Activated T-cell treated with anti-CD3 and anti-CD28 coated beads, Interleukin-2, amount 50 U/mL, for 48 hours (primary cell): ENCODE results near the gene PITPNC1.
"Not testable (repeated sequence)": the region's sequence is repeated elsewhere in the genome, so short reads cannot be mapped to it uniquely, and the experiment has no call there.

Experiments used
- DNase-seq, 2 experiments: peaks; one replicate each; pipeline ENCODE4 v3.0.0-alpha.2; 2020

Gene PITPNC1

DNA sequence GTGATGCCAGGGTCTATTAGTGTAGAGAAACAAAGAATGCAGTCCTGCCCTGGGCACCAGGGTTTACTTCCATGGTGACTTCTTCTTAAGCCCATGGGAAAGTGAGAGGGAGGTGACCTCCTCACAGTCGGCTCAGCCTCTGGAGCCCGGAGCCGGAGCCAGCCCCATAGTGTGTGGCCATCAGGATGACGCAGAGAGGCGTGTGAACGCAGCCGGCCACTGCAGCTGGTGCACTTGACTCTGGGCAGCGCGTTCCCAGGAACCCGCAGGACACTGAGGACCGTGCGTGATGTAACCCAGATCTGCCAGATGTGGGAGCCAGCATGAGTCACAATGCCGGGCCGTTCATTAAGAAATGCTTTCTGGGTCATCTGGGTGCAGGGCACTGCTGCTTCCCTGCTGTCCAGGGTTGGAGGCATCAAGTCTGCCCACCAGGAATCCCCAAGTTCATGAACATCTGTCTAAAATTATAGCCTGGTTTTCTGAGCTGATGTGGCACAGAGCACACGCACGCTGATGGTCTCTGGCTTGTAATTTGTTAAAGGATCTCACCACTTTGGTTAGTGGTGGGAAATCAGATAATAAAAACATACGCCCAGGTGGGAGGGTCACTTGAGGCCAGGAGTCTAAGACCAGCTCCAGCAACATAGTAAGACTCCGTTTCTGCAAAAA lies 114.1 kb downstream of the PITPNC1 start:
- DNase-seq: peak in 1 of 2 experiments; percentile 13

DNA sequence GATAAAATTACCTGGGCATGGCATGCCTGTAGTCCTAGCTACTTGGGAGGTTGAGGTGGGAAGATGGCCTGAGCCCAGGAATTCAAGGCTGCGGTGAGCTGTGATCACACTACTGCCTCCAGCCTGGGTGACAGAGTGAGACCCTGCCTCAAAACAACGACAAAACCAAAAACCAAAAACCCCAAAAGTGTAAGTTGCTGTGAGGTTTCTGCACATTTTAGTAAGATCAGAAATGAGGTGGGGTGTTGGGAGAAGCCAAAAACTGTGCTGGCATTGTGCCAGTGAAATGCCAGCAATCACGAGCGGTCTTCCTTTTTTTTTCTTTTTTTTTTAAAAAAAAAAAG lies 114.6 kb downstream of the PITPNC1 start:
- DNase-seq: peak in 1 of 2 experiments; percentile 17

DNA sequence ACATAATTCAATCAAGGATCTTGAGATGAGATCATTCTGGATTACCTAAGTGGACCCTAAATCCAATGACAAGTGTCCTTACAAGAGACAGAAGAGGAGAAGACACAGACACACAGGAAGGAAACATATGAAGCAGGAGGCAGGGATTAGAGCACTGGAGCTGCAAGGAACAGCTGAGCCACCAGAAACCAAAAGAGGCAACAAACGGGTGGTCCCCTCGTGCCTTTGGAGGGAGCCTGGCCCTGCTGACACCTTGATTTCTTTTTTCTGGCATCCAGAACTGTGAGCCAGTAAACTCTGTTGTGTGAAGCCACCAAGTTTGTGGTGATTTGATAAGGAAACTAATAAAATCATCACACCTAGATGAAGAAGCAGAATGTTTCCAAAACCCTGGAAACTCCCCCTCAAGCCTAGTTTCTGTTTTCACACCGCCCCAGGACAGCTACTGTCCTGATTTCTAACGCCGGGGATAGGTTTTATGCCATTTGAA lies 115.2 kb downstream of the PITPNC1 start:
- peak in 1 of 2 experiments; percentile 24 for DNase-seq

DNA sequence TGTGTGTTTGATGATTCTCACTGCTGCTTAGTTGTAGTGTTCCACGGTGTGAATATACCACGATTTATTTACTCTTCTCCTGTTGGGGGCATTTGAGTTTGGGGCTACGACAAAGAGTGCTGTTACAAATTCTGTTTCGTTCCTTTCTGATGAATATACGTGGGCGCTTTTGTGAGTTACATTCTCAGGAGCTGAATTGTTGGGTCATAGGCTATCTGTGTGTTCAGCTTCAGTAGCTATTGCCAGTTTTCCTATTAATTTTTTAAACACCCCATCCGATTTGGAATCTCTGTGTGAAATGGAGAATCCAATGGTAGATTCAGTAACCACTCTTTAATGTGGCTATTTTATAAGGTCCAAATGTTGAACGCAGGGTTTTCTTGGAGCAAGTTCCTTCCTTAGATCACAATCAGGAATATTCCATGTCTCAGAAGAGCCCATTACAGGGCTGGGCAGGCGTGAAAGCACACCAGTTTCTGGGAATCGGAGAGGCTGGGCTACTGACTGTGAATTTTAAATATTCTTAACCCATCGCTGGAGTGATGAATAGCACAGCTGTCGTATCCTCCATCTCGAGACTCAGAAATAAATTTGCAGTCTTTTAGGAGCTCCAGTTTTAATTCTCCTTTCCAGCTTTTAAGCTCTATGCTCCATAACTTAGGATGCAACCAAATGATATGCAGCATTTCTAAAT lies 115.9 kb downstream of the PITPNC1 start:
- peak in 1 of 2 experiments; percentile 4 for DNase-seq

DNA sequence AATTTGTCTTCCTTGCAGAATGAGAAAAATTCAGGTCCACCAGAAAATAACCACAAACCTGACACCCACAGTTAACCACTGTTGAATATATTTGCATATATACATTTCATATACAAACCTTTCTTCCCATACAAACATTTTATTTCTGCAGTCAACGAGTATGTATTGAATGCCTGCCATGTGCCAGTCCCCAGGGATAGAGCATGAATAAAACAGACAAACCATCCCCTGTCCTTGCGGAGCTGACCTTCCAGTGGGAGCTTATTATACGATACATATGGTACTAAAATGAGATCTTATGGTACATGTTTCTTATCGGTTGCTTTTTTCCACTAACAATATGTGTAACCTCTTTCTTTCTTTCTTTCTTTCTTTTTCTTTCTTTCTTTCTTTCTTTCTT lies 116.7 kb downstream of the PITPNC1 start:
- no peak for DNase-seq

DNA sequence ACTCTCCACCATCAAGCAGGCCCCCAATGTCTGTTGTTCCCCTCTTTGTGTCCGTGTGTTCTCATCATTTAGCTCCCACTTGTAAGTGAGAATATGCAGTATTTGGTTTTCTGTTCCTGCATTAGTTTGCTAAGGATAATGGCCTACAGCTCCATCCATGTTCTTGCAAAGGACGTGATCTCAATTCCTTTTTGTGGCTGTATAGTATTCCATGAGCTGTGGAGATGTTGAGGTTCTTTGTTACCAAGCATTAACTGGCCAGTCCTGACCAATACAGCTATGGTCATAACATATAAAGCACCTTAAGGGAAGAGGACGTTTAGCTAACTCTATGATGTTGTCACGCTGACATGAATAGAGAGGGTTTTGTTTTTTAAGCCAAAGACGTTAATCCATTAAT lies 118.5 kb downstream of the PITPNC1 start:
- not testable (repeated sequence) for DNase-seq

DNA sequence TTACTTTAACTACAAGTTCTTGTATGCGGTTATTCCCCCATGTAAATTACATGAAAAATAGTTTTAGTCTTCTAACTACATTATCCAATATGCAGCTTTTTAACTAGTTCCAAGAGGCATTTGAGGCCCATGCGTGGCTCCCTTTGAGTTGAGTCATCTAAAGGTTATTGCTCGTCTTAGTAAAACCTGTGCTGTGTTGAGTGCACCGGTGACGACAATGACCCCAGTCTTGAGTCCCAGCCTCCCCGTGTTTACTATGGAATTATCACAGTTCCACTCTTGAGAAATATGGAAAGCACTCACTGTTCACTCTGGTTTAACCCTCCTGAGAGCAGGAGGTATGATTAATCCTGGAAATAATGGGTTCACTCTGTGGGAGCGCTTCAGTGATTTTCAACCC lies 119.2 kb downstream of the PITPNC1 start:
- no peak for DNase-seq

DNA sequence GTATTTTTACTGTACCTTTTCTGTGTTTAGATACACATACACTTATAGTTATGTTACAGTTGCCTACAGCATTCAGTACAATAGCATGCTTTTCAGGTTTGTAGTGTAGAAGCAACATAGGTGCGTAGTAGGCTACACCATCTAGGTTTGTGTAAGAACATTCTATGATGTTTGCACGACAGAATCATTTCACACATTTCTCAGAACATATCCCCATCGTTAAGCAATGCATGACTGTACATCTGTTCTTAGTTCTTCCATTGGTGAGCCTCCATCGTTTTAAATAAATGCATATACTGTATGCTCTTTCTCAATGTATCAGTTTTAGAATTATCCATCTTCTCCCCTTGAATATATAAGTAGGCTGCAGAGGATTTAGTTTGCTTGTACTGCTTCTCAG lies 122.6 kb downstream of the PITPNC1 start:
- no peak for DNase-seq

DNA sequence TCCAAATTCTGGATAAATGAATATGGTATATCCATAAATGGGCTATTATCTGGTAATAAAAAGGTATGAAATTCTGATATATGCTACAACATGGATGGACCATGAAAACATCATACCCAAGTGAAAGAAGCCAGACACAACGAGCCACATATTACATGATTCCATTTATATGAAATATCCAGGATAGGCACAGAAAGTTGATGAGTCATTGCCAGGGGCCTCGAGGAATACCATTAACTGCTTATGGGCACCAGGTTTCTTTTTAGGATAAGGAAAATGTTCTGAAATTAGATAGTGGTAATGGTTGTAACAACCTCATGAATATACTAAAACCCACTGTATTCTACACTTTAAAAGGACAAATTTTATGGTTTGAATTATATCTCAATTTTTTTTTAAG lies 123.2 kb downstream of the PITPNC1 start:
- DNase-seq: no peak

DNA sequence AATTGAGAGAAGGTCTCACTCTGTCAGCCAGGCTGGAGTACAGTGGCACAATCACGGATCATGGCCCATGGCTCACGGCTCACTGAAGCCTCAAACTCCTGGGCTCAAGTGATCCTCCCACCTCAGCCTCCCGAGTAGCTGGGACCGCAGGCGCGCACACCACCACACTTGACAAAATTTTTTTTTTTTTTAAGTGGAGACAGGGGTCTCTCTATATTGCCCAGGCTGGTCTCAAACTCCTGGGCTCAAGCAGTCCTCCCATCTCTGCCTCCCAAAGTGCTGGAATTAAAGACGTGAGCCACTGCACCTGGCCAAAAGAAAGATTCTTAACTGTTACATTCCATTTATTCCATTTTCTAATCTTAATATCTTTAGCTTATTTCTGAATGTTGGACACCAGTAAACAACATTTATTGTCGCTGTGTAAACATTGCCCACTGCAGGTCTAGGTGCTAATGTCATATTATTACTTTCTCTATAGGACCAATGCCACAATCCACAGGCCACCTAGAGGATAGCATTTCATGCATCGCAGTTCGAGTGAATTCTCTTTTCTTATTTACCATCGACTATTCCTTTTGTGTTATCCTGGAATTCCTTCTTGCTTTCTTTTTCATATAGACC lies 123.7 kb downstream of the PITPNC1 start:
- DNase-seq: no peak

DNA sequence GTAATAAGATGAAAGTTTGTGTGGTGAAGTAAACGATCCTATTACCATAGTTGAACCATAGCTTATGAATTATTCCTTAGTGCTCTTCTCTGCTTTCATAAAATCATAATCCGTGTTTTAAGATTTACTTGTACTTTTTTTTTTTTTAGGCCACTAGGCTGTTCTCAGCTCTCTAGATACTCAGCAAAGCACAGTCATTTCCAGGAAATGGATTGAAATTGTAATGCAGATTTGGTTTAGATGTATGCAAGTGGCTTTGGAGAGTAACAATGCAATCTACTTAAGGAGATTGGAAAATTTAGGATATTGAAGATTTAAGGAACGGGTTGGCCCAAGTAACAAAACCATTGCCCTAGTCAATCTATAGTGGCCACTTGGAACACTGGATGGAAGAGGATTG lies 125.1 kb downstream of the PITPNC1 start:
- DNase-seq: no peak

DNA sequence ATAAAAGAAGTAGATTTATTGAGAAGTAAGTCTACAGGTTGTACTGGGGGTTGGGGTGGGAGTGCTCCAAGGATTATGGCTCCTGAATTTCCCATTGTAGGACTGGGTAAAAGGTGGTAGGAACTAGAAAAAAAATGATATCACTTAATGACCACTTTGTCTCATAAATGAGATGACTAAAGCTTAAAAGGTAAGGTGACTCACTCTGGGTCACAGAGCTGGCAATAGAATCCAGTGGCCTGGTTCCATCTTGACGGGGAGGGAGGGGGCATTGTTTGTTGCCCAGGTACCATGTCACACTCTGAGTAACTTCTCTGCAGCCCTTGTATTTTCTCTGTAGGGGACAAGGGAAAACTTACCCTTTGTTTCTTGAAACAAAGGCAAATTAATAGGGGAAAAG lies 126.1 kb downstream of the PITPNC1 start:
- DNase-seq: no peak

DNA sequence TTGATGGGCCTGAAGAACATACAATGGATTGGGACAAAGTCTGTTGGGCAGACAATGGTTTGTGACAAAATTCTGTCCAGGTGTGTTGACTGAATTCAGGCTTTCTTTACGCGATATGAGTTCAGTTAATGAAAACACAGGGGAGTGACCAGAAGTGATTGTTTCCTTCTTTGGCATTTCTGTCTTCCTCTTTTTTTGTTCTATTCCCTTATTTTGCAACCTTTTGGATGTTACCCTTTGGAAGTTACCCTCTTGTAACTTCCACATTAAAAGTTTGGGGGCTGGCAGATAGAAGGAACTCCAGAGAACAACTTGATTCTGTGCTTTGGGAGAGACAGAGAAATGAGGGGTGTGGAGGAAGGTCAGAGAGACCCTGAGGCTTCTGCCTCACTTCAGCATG lies 126.7 kb downstream of the PITPNC1 start:
- no peak for DNase-seq

DNA sequence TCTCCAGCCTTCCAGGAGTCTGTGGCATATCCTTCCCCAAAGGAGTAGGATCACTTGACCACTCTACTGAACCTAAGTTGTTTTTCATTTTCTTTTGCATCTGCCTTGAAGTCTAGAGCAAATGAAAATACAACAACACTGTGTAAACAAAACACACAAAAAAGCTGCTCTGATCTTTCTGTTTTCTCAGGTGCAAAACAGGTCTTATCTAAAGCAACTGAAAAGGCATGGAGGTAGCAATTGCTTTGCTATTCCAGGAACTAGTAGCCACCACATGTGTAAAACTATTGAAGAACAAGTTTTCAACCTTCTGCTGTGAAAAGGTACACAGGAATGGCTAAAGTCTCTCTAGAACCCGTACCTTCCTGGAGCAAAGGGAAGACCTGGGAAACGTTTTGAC lies 127.1 kb downstream of the PITPNC1 start:
- DNase-seq: no peak

DNA sequence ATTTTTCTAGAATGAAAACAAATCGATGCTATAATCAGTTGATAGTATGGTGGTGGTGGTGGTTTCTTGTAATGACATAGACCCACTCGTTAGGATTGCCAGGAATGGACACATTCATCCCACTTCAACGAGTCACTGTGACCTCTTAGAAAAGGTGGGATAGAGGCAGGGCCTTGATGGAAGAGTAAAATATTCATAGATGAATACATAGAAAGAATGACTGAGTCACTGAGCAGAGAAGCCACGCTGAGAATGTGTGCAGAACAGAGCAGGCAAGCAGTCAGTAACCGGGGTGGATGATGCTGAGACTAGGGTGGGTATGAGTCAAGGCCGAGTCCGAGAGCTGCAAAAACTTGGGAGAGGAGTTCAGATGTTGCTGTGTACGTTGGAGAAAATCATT lies 129.9 kb downstream of the PITPNC1 start:
- peak in 1 of 2 experiments; percentile 36 for DNase-seq

DNA sequence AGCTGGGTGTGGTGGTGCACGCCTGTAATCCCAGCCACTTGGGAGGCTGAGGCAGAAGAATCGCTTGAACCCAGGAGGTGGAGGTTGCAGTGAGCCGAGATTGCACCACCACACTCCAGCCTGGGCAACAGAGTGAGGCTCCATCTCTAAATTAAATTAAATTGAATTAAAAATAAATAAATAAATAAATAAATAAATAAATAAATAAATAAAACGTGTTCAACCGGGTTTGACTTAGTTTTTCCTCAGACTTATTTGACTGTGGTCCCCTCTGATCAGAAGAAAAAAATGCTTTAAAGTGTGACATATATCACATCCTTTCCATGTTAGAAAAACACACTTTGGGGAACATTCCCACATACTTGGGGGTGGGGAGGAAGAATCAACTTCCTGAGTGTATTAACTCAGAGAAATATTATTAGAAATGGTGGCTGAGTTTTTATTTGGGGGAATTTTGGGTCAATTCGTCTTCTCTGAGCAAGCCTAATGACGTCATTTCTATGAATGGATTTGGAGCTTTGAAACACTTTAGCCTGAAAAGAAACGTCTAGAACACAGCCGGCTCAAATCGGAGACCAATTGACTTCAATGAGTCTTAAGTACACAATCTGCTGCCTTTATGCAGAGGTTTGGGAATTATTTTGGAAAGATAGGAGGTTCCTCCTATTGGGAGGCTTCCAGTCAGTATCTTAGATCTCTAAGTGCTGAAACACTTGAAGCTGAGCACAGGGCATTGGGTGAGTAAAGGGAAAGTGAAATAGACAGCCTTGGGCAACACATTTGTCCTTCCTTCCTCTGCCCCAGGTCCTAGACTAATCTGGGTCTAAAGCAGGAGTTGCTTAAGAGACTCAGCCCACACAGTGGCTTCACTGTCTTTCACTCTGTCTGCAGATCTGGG lies 132.6 kb downstream of the PITPNC1 start:
- no peak for DNase-seq

DNA sequence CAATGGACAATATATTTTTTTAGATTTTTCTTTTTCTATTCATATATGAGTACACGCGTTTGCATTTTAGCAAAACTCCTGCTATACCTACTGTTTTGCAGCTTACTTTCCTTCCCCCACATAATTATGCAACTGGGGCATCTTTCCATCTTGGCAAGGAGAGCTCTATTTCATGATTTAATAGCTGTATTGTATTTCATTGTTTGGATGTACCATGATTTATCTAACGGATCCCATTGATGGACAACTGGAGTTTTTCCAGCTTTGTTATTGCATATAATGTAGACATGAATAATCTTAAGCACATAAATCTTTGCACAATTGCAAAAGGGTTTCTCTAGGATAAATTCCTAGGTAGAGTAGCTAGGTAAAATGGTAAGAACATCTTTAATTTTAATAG lies 133.9 kb downstream of the PITPNC1 start:
- DNase-seq: no peak

DNA sequence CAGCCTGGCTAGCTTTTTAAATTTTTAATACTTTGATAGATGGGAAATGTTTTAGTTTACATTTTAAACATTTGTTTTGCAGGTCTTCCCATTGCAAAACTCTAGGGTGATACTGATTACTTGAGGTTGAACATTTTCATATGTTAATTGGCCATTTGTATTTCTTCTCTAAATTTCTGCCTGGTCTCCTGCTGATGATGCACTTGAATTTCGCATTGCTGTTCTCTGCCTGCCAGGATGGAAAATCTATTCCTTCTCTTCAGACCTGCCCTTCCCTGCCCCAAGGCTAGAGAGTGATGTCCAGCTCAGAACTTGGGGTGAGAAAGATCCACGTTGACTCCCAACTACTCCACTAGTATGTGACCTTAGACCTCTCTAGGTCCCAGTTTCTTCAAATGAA lies 134.7 kb downstream of the PITPNC1 start:
- DNase-seq: no peak

DNA sequence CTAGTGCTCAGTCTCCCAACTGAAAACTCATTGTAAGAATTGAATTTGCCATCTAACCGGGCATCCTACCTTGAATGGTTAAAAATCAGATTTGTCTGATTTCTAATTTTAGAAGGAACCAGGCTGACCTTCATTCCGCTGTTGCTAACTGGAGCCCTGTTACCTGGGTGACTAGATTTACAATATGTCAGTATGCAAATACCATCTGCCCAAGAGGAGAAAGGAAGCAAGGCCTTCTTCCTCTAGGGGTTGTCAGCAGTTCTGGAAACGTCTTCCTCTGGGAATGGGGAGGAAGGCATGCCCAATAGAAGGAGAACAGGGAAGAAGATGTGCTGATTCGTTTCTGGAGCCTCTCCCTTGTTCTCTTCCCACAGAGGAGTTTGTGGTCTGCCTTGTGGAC lies 137.9 kb downstream of the PITPNC1 start:
- DNase-seq: no peak

DNA sequence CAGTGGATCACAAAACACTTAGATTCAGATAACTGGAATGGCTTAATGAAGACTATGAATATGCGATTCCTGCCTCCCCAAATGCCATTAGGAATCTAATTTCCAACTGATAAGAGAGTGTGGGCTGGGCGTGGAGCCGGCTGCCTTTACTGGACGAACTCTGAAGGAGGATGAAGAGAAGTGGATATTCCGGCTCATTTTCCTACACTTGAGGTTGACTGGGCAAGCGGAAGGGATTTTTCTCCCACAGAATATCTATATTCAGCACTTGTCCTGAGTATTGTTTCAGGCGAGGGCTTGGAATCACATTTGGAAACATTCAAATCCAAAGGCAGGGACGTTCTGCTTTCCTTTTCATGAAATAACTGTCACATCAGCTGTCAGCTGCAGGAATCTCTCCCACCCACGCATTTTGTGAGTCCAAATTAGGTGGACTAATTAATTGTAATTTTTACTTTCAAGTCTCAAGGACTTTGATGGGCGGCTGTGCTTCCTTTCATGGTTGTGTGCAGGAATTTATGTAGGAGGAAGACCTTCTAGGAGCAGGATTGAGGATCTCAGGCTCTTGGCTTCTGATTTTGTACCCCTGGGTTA lies 138.5 kb downstream of the PITPNC1 start:
- no peak for DNase-seq

DNA sequence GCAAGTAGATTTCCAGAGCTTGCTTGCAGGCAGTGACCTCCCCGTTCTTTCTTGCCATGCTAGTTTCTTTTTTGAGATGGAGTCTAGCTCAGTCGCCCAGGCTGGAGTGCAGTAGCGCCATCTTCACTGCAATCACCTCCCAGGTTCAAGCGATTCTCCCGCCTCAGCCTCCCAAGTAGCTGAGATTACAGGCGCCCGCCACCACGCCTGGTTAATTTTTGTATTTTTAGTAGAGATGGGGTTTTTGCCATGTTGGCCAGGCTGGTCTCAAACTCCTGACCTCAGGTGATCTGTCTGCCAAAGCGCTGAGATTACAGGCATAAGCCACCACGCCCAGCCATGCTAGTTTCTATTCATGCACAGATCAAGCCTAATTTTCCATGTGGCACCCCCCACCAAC lies 139.5 kb downstream of the PITPNC1 start:
- not testable (repeated sequence) for DNase-seq

DNA sequence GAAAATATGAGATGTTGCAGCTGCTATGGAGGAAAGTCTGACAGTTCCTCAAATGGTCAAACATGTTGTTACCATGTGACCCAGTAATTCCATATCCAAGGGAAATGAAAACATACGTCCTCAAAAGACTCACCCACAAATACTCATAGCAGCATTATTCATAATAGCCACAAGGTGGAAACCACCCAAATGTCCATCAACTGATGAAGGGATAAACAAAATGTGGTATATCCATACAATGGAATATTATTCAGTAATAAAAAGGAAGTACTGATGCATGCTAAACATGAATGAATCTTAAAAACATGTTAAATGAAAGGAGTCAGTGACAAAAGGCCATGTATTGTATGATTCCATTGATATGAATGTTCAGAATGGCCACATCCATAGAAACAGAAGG lies 140.2 kb downstream of the PITPNC1 start:
- no peak for DNase-seq

DNA sequence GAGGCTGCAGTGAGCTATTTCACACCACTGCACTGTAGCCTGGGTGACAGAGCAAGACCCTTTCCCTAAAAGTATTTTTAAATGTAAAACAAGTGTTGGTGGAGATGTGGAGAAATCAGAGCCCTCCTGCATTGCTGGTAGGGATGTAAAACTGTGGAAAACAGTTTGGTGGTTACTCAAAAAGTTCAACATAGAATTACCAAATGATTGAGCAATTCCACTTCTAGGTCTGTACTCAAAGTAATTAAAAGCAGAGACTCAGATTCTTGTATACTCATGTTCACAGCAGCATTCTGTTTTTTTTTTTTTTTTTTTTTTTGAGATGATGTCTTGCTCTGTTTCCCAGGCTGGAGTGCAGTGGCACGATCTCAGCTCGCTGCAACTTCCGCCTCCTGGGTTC lies 141.8 kb downstream of the PITPNC1 start:
- DNase-seq: no peak
